ENCODE data around the gene FOXL1.

Gene FOXL1

GRCh38 chr16:86618431-86619238 lies 40.3 kb downstream of the FOXL1 start (continued):
- no peak for TF ChIP-seq ZNF114 (tag by site-specific recombination; IDR thresholded peaks at IDR 0.05)
- no peak for TF ChIP-seq KLF1 (tag by site-specific recombination; IDR thresholded peaks at IDR 0.05)
- no peak for TF ChIP-seq ZFP41 (tag by site-specific recombination; IDR thresholded peaks at IDR 0.05; ENCODE audit: borderline replicate concordance)
- TF ChIP-seq GFI1B (tag by site-specific recombination; IDR thresholded peaks at IDR 0.05), result no peak
- no peak for TF ChIP-seq ZBTB10 (tag by site-specific recombination; IDR thresholded peaks at IDR 0.05)
- TF ChIP-seq ZNF133 (tag by site-specific recombination; IDR thresholded peaks at IDR 0.05), result no peak
- no peak for TF ChIP-seq ZNF654 (tag by site-specific recombination; IDR thresholded peaks at IDR 0.05; ENCODE audit: low read depth)

- H3K4me1 ChIP-seq (ENCODE audit: control insufficient read depth, insufficient read depth, low read length), result no peaks in the 10 kb centered on the region
- ChIA-PET POLR2A (no interaction called here), CTCF (interaction anchor here (0.6 kb wide), 1 partner anchor 660 kb away, joined by 4 read pairs; no protein-coding TSS in a partner anchor)
- H3K4me3 ChIP-seq (ENCODE audit: low read depth, low read length), result no peak overlapping the region
- H3K9me3 ChIP-seq (ENCODE audit: control insufficient read depth, insufficient read depth, low read depth, low read length), result no peaks in the 10 kb centered on the region
- no peak overlapping the region for H3K27ac ChIP-seq (ENCODE audit: extremely low read depth, low read depth, low read length)
- no peak for TF ChIP-seq ZNF510 (tag by site-specific recombination; IDR thresholded peaks at IDR 0.05; ENCODE audit: insufficient replicate concordance)
- no peak for TF ChIP-seq MZF1 (tag by site-specific recombination; IDR thresholded peaks at IDR 0.05; ENCODE audit: borderline replicate concordance)
- no peak for TF ChIP-seq ZNF626 (tag by site-specific recombination; IDR thresholded peaks at IDR 0.05)
- TF ChIP-seq KLF1 (tag by site-specific recombination; IDR thresholded peaks at IDR 0.05), result no peak
- TF ChIP-seq IKZF3 (tag by site-specific recombination; IDR thresholded peaks at IDR 0.05), result no peak
- no peak for TF ChIP-seq ZNF211 (tag by site-specific recombination; IDR thresholded peaks at IDR 0.05; ENCODE audit: low read depth)
- no peak for TF ChIP-seq ZBTB49 (tag by site-specific recombination; IDR thresholded peaks at IDR 0.05; ENCODE audit: low read depth)
- no peak for TF ChIP-seq ZBTB48 (tag by site-specific recombination; IDR thresholded peaks at IDR 0.05)
- TF ChIP-seq ZNF280D (tag by site-specific recombination; IDR thresholded peaks at IDR 0.05), result no peak
- TF ChIP-seq WT1 (tag by site-specific recombination; IDR thresholded peaks at IDR 0.05), result no peak
- TF ChIP-seq ZFHX2 (tag by site-specific recombination; conservative IDR thresholded peaks at IDR 0.05), result no peak; the same call in 1 of the 2 replicates
- no peak for TF ChIP-seq ZNF629 (tag by site-specific recombination; IDR thresholded peaks at IDR 0.05)
- no peak for TF ChIP-seq ZNF639 (tag by site-specific recombination; IDR thresholded peaks at IDR 0.05)
- no peaks in the 10 kb centered on the region for H3K36me3 ChIP-seq (ENCODE audit: control insufficient read depth in 2 of 2, insufficient read depth in 1 of 2, low read length in 2 of 2)
Measured at GRCh38 chr16:86619239-86619794, 41.0 kb downstream of the FOXL1 start.

Measured in HEK293 (cell line).